Ishikawa (cell line): ENCODE results near the gene FURIN.
A peak's percentile ranks its signal among the peaks of the same experiment; 100 is the strongest.

ENCODE experiments used
- CEBPB ChIP-seq: IDR thresholded peaks from 2 replicates; pipeline ENCODE4 v1.6.1; 2012
- CREB1 ChIP-seq: IDR thresholded peaks from 2 replicates; pipeline ENCODE4 v1.6.1; 2012; ENCODE audit warnings: low read depth
- EGR1 ChIP-seq: IDR thresholded peaks from 2 replicates; pipeline ENCODE4 v1.6.1; 2012
- EP300 ChIP-seq: IDR thresholded peaks from 2 replicates; pipeline ENCODE4 v1.6.1; 2012; ENCODE audit warnings: borderline replicate concordance
- FOXM1 ChIP-seq: IDR thresholded peaks from 2 replicates; pipeline ENCODE4 v1.6.1; 2012; ENCODE audit warnings: low read depth, borderline replicate concordance
- NFIC ChIP-seq: IDR thresholded peaks from 2 replicates; pipeline ENCODE4 v1.6.1; 2012
- RAD21 ChIP-seq: IDR thresholded peaks from 2 replicates; pipeline ENCODE4 v1.6.1; 2012; ENCODE audit warnings: low read depth
- TAF1 ChIP-seq: IDR thresholded peaks from 2 replicates; pipeline ENCODE4 v1.6.1; 2012; ENCODE audit warnings: low read depth, mild to moderate bottlenecking
- TCF12 ChIP-seq: IDR thresholded peaks from 2 replicates; pipeline ENCODE4 v1.6.1; 2012; ENCODE audit warnings: low read depth
- TEAD4 ChIP-seq: IDR thresholded peaks from 2 replicates; pipeline ENCODE4 v1.6.1; 2012
- YY1 ChIP-seq: IDR thresholded peaks from 2 replicates; pipeline ENCODE4 v1.6.1; 2012; ENCODE audit warnings: low read depth
- ZBTB7A ChIP-seq: IDR thresholded peaks from 2 replicates; pipeline ENCODE4 v1.6.1; 2012; ENCODE audit warnings: low read depth
- TF ChIP-seq, protein P1 (sequence below): IDR thresholded peaks from 2 replicates; pipeline ENCODE4 v1.6.1; 2012; ENCODE audit warnings: low read depth, mild to moderate bottlenecking
- TF ChIP-seq, protein P2 (sequence below): IDR thresholded peaks from 2 replicates; pipeline ENCODE4 v1.6.1; 2012
- TF ChIP-seq, protein P3 (sequence below): IDR thresholded peaks from 2 replicates; pipeline ENCODE4 v1.6.1; 2012

FURIN gene

DNA sequence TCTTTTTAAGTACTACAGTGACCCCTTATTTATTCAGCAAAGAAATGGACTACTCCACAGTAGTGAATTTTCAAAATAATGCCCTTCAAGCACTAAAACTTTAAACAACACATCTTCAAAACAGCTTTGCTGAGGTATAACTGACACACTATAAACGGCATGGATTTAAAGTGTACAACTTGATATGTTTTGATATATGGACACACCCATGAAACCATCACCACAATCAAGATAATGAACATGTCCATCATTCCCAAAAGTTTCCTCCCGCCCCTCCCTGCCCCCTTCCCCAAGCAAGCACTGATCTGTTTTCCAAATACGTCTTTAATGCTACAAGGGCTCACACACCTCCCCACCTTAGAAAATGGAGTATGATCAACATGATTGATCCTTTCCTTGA is 1.6 kb upstream of the FURIN start:
- TF ChIP-seq, protein P1, sequence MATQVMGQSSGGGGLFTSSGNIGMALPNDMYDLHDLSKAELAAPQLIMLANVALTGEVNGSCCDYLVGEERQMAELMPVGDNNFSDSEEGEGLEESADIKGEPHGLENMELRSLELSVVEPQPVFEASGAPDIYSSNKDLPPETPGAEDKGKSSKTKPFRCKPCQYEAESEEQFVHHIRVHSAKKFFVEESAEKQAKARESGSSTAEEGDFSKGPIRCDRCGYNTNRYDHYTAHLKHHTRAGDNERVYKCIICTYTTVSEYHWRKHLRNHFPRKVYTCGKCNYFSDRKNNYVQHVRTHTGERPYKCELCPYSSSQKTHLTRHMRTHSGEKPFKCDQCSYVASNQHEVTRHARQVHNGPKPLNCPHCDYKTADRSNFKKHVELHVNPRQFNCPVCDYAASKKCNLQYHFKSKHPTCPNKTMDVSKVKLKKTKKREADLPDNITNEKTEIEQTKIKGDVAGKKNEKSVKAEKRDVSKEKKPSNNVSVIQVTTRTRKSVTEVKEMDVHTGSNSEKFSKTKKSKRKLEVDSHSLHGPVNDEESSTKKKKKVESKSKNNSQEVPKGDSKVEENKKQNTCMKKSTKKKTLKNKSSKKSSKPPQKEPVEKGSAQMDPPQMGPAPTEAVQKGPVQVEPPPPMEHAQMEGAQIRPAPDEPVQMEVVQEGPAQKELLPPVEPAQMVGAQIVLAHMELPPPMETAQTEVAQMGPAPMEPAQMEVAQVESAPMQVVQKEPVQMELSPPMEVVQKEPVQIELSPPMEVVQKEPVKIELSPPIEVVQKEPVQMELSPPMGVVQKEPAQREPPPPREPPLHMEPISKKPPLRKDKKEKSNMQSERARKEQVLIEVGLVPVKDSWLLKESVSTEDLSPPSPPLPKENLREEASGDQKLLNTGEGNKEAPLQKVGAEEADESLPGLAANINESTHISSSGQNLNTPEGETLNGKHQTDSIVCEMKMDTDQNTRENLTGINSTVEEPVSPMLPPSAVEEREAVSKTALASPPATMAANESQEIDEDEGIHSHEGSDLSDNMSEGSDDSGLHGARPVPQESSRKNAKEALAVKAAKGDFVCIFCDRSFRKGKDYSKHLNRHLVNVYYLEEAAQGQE: no peak
- no peak for TF ChIP-seq FOXM1
- TF ChIP-seq NFIC: no peak

DNA sequence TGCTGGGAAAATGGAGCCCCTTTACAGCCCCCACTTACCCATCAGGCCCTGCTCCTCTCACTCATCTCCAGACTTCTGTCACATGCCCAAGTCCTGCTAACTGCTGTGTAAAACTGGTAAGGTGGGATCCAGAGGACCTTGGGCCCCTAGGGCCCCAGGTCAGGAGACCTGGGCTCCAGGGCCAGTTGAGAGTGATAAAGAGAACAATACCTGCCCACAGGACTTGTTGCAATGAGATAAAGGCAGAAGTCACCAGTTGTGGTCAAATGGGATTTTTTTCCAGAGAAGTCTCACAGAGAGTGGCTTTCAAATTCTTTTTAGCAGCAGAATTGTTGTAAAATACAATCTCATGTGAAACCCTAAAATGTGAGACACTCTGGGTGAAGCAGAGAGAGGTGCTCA is 753 bp downstream of the FURIN start:
- TF ChIP-seq NFIC (no peak), YY1 (no peak), FOXM1 (no peak)
- TF ChIP-seq, protein P1: no peak

DNA sequence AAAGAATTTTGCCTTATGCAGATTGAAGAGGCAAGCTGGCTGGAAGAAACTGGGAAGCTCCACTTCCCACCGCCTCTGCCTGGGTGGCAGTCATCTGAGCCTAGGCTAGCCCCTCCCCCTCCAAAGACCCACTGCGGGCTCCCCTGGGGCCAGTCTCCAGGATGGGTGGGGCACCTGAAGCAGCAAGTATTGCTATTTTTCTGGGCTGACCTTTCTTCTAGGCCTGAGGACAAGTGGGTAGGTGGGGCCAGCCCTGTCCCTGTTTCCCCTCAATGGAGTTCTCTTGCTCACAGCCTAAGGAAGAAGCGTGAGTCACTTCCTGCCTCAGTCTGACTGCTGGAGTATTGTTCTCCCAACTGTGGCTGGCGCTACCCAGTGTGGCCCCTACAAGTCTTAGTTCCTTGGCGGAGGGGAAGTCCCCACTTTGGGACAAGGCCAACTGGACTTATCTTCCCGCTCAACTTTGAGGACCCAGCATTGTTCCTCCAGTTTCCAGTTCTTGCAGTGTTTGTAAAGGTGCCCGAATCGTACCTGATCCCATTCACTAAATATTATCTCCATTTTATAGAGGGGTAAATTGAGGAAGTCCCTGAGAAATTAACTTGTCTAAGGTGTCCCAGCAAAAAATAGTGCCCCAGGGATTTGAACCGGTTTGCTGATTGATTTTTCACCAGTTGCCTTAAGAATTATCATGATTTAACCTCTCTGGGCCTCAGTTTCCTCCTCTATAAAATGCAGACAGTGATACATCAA is 1.4 kb downstream of the FURIN start:
- TF ChIP-seq TEAD4: no peak
- no peak for TF ChIP-seq FOXM1
- TF ChIP-seq EGR1: no peak
- 0 out of 2 replicates have a peak, but pooled peaks have one; percentile 12 for TF ChIP-seq RAD21
- peak; percentile 82 for TF ChIP-seq ZBTB7A
- no peak for TF ChIP-seq YY1
- TF ChIP-seq, protein P1: no peak
- TF ChIP-seq, protein P2, sequence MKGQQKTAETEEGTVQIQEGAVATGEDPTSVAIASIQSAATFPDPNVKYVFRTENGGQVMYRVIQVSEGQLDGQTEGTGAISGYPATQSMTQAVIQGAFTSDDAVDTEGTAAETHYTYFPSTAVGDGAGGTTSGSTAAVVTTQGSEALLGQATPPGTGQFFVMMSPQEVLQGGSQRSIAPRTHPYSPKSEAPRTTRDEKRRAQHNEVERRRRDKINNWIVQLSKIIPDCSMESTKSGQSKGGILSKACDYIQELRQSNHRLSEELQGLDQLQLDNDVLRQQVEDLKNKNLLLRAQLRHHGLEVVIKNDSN: no peak
- TF ChIP-seq NFIC: peak; percentile 41
- TF ChIP-seq CREB1: no peak
- TF ChIP-seq TCF12: no peak; the same call in 1 of the 2 replicates
- no peak for TF ChIP-seq CEBPB
- TF ChIP-seq, protein P3, sequence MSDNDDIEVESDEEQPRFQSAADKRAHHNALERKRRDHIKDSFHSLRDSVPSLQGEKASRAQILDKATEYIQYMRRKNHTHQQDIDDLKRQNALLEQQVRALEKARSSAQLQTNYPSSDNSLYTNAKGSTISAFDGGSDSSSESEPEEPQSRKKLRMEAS: peak; percentile 52; the same call in 1 of the 2 replicates
- no peak; the same call in 1 of the 2 replicates for TF ChIP-seq TAF1
- TF ChIP-seq EP300: peak; percentile 42; the same call in 1 of the 2 replicates

DNA sequence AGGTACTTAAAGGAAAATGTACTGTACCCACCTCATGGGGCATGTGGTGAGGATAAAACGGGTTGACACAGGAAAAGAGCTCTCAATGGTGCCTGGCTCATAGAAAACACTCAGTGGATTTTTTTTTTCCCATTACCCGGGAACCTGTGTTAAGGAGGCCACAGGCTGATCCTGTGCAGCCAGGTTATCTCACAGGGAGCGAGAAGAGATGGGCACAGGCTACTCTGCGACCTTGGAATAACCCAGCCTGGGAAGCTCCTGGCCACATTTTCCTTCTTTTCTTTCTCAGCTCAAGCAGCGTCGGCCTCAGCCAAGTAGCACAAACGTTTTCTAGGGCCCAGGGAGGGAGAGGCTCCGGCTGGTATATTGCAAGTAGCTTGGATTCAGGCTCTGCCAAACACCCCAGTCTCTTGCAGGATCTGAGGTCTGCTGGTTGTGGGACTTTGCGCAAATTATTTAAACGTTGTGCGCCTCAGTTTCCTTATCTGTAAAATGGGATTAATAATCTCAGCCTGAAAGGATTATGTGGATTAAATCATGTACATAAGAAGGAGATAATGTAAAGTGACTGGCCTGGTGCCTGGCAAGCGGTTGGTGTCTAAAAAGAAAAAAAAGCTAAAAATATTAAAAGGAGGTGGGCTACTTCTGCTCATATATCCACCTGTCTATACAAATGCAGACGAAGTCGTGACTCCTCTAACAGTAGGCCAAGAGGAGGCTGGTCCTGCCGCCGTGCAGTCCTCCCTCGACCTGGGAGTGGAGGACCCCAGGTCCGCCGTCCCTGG is 2.2 kb downstream of the FURIN start:
- TF ChIP-seq YY1: no peak
- TF ChIP-seq, protein P1: no peak
- TF ChIP-seq TCF12: no peak
